Right lobe of liver (tissue), 6 donors: ENCODE data around the gene KRTAP10-9. TPM values are rescaled to one million over a fixed set of nuclear protein-coding genes. Genes with fewer than 3 reads are reported as not detected.

Experiments
- ATAC-seq, 4 donors: fragments of 200-7000 bp; cut with Tn5 transposase; one replicate each; pipeline ENCODE4 v1.9.1; 2020; ENCODE audit warnings: mild to moderate bottlenecking in 4 of 4, moderate library complexity in 4 of 4
- DNase-seq, 3 donors: peaks; one replicate each; pipeline ENCODE4 v3.0.0-alpha.2; 2020
- H3K27ac ChIP-seq, 3 donors: fragments of 200-600 bp; one replicate each; pipeline ENCODE4 v1.8.0; 2022
- H3K27me3 ChIP-seq, 2 donors: fragments of 200-600 bp; one replicate each; pipeline ENCODE4 v1.8.0; 2022
- H3K36me3 ChIP-seq, 4 donors: fragments of 200-600 bp; sonication (generic) in 1 of 4; one replicate each; pipeline versions ENCODE4 v1.5.1 to v1.8.0; 2017 to 2022; ENCODE audit warnings: control low read depth in 1 of 4
- H3K4me1 ChIP-seq, 4 donors: fragments of 200-600 bp; sonication (generic) in 1 of 4; one replicate each; pipeline versions ENCODE4 v1.5.1 to v1.8.0; 2017 to 2022; ENCODE audit warnings: control low read depth in 1 of 4
- H3K4me3 ChIP-seq, 3 donors: fragments of 200-600 bp; one replicate each; pipeline ENCODE4 v1.8.0; 2022
- H3K9me3 ChIP-seq, 4 donors: fragments of 200-600 bp; sonication (generic) in 1 of 4; one replicate each; pipeline versions ENCODE4 v1.5.1 to v1.8.0; 2017 to 2022; ENCODE audit warnings: control low read depth in 1 of 4
- POLR2A ChIP-seq: fragments of 450-650 bp; IDR thresholded peaks from one replicate; pipeline ENCODE4 v1.6.1; 2017; ENCODE audit warnings: antibody characterized with exemption, mild to moderate bottlenecking
- WGBS: methylation state at CpG from one replicate; pipeline ENCODE4 v1.1.6; 2018; ENCODE audit warnings: low coverage, low lambda C conversion rate; ENCODE audit not compliant: insufficient coverage; ENCODE audit errors: missing lambda C conversion rate; 5-methylcytosine and 5-hydroxymethylcytosine counted together
- intact Hi-C, 2 donors: fragments of 100-400 bp; cut with DNase I; formaldehyde crosslinking; loops; one replicate each; pipeline versions ENCODE4 v1.11.2 to v1.14.1; 2022
- total RNA-seq, 6 experiments: library from RNA; depleted of rRNA in 2 of 6; stranded (reverse); fragments of >200 nt in 2 of 6; fragmentation: NEBNext Ultra II Directional in 3 of 6; extraction: Animal tissue kit (Norgen Biotek cat#: 25700) in 3 of 6; gene quantifications; one replicate each; pipeline versions ENCODE4 v1.1.0 to v1.2.4, GENCODE V29; 2016 to 2023
- TF ChIP-seq, protein P1 (sequence below), 4 donors: fragments of 200-600 bp in 3 of 4; fragments of 450-650 bp in 1 of 4; IDR thresholded peaks; one replicate each; pipeline versions ENCODE4 v1.5.1 to v1.8.0; 2016 to 2022; ENCODE audit warnings: antibody characterized with exemption in 4 of 4, mild to moderate bottlenecking in 2 of 4
- donor health status: DM: no; HTN: yes; CAD: no.
- donor health status: DM: no; HTN: no; CAD: no.
- donor health status: DM: no; HTN: no; CAD: no.
- donor health status: DM: no; HTN: yes; CAD: no.
- donor health status: DM: no; HTN: yes; CAD: no.

The KRTAP10-9 gene
- total RNA-seq, 6 experiments from 2014 or later, result not detected

DNA sequence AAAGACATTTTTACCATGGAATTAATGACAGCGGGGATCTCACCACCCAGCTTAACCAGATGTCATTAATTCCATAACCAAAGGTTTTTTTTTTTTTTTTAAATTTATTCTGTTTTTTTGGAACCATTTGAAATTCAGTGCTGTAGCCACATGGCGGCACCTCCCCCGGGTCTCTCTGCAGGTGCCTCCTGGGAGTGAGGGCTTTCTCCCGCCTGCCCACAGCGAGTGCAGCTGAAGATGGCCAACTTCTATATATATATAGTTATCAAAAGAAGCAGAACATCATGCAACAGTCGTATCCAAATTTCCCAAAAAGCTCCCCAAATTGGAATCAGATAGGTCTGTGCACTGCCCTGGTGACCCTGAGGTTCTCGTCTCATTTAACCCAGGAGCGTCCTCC is 11.4 kb upstream of the KRTAP10-9 start:
- no peaks in the 10 kb centered on the region for H3K27me3 ChIP-seq
- no peak overlapping the region for H3K27ac ChIP-seq
- no peaks in the 10 kb centered on the region for H3K9me3 ChIP-seq
- no peak overlapping the region for H3K4me3 ChIP-seq
- no peak for DNase-seq
- ATAC-seq, result no peak
- TF ChIP-seq POLR2A, result no peak
- intact Hi-C loops, result no loop called here
- H3K4me1 ChIP-seq, result no peaks in the 10 kb centered on the region
- 69% methylated on average over 8 of the region's 8 CpGs for WGBS
- no peaks in the 10 kb centered on the region for H3K36me3 ChIP-seq

DNA sequence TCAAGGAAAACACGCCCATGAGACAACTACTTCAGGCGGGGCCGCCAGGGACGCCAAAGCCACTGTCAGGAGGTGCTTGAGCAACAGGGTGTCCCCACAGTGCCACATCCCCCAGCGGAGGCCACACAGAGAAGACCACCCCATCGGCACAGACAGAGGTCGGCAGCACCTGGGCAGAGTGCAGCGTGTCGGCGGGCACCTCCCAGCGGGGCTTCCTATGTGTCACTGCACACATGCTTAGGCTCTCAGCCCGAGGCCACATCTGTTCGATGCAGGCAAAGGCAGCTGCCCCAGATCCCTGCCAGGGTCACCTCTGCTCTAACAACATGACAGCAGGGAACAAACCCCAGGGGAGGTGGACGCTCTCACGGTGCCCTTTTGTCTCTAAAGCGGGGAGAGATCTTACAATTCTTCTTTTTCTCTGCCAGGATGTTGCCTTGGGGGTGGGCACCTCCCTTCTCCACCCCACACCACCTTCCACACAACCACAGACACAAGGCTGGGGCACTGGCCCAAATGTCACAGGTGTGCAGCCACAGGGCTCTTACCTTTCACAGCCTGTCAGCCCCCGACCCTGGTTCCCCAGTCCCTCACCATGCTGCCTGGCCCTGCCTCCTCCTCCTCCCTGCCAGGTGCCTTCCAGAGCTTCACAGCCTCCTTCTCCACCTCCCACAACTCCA is 10.8 kb upstream of the KRTAP10-9 start:
- H3K27ac ChIP-seq, result no peak overlapping the region
- no peaks in the 10 kb centered on the region for H3K27me3 ChIP-seq
- no peaks in the 10 kb centered on the region for H3K9me3 ChIP-seq
- H3K36me3 ChIP-seq, result no peaks in the 10 kb centered on the region
- intact Hi-C loops, result no loop called here
- no peak overlapping the region for H3K4me3 ChIP-seq
- DNase-seq, result peak in 1 of 3 donors; percentile 50
- no peak for TF ChIP-seq POLR2A
- TF ChIP-seq, protein P1, sequence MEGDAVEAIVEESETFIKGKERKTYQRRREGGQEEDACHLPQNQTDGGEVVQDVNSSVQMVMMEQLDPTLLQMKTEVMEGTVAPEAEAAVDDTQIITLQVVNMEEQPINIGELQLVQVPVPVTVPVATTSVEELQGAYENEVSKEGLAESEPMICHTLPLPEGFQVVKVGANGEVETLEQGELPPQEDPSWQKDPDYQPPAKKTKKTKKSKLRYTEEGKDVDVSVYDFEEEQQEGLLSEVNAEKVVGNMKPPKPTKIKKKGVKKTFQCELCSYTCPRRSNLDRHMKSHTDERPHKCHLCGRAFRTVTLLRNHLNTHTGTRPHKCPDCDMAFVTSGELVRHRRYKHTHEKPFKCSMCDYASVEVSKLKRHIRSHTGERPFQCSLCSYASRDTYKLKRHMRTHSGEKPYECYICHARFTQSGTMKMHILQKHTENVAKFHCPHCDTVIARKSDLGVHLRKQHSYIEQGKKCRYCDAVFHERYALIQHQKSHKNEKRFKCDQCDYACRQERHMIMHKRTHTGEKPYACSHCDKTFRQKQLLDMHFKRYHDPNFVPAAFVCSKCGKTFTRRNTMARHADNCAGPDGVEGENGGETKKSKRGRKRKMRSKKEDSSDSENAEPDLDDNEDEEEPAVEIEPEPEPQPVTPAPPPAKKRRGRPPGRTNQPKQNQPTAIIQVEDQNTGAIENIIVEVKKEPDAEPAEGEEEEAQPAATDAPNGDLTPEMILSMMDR (IDR thresholded peaks at IDR 0.05), result no peak
- ATAC-seq, result no peak
- WGBS, result 53% methylated on average over 3 of the region's 17 CpGs
- no peaks in the 10 kb centered on the region for H3K4me1 ChIP-seq

DNA sequence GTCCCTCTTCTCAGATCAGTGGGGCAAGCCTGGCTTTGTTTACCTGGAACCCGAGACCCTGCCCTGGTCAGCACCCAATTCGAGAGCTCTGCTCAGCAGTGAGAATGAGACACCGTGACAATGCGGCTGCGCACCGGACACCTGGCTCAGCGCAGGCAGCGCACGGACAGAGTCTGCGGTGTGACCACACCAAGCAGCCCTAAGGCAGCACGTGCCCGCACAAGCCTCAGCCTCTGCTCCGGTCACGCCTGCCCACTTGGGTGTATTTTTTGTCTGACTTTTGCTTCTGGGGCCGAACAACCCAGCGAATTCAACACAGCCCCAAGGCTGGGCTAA is 10.3 kb upstream of the KRTAP10-9 start:
- DNase-seq (no peak), ATAC-seq (no peak)
- Histone ChIP-seq H3K27me3 (no peaks in the 10 kb centered on the region), H3K27ac (no peak overlapping the region), H3K4me3 (no peak overlapping the region), H3K4me1 (no peaks in the 10 kb centered on the region), H3K36me3 (no peaks in the 10 kb centered on the region), H3K9me3 (no peaks in the 10 kb centered on the region)
- intact Hi-C loops, result no loop called here
- WGBS, result 80% methylated on average over 1 of the region's 16 CpGs
- TF ChIP-seq, protein P1 (IDR thresholded peaks at IDR 0.05), result no peak
- TF ChIP-seq POLR2A, result no peak

DNA sequence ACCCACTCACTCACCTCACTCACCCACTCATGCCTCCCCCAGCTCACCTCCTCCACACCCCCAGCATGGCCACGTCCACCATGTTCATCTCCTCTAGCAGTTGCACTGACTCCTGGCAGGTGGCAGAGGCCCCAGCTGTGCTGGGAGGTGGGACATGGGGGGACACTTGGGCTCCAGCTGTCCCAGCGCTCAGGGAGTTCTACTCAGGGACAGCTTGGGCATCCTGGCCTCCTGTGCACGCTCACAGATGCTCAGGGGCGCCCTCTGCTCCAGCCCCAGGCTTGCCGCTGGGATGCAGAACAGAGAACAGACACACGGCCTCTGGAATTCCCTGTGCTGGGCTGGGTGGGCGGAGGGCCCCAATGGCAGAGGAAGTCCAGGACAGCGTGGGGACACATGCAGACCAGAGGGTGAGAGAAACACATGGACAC is 9.8 kb upstream of the KRTAP10-9 start:
- intact Hi-C loops, result no loop called here
- Histone ChIP-seq H3K4me3 (no peak overlapping the region), H3K36me3 (no peaks in the 10 kb centered on the region), H3K9me3 (no peaks in the 10 kb centered on the region), H3K27me3 (no peaks in the 10 kb centered on the region), H3K27ac (no peak overlapping the region), H3K4me1 (no peaks in the 10 kb centered on the region)
- ATAC-seq, result no peak
- no peak for DNase-seq
- WGBS, result 69% methylated on average over 4 of the region's 8 CpGs
- no peak for TF ChIP-seq POLR2A
- TF ChIP-seq, protein P1 (IDR thresholded peaks at IDR 0.05), result no peak

DNA sequence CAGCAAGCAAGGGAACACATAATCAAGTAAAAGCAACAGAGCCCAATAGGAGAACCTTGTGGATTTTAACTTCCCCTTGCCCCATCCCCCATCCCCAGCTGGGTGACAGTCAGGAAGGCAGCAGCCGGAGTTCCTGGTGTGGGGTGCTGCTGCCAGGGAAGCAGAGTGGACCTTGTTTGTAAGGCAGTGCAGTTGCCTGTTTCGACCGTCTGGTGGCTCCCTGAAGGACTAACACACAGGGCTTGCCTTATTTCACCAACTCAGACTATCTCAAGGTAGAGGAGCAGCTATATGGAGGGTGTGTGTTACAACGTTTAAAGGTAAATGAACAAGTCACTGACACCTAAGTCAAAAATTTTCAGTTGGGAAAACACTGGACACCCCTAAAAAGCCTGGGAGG is 8.4 kb upstream of the KRTAP10-9 start:
- no peak for TF ChIP-seq POLR2A
- TF ChIP-seq, protein P1 (IDR thresholded peaks at IDR 0.05), result peak; percentile 7 to 36 (median 30)
- H3K27ac ChIP-seq, result no peak overlapping the region
- H3K4me3 ChIP-seq, result no peak overlapping the region
- WGBS, result 10% methylated on average over 2 of the region's 4 CpGs
- H3K36me3 ChIP-seq, result no peaks in the 10 kb centered on the region
- peak; percentile 56 to 80 (median 74) for ATAC-seq
- intact Hi-C loops, result no loop called here
- no peaks in the 10 kb centered on the region for H3K4me1 ChIP-seq
- H3K9me3 ChIP-seq, result no peaks in the 10 kb centered on the region
- no peaks in the 10 kb centered on the region for H3K27me3 ChIP-seq
- peak in 1 of 3 donors; percentile 57 for DNase-seq
